ENCODE measurements around the gene CHODL.

The CHODL gene

DNA sequence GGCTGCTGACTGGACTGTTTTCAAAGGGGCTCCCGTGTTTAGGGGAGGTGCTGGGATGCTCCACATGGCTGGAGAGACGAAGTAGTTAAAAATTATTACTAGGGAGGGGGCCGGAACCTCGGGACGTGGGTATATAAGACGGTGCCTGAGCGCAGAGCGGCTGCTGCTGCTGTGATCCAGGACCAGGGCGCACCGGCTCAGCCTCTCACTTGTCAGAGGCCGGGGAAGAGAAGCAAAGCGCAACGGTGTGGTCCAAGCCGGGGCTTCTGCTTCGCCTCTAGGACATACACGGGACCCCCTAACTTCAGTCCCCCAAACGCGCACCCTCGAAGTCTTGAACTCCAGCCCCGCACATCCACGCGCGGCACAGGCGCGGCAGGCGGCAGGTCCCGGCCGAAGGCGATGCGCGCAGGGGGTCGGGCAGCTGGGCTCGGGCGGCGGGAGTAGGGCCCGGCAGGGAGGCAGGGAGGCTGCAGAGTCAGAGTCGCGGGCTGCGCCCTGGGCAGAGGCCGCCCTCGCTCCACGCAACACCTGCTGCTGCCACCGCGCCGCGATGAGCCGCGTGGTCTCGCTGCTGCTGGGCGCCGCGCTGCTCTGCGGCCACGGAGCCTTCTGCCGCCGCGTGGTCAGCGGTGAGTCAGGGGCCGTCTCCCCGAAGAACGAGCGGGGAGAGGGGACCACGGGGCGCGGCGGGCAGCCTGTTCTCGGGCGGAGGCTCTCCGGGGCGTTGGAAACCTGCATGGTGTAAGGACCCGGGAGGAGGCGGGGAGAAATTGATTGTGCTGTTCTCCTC lies at the start of gene CHODL:
CHODL (plus strand) TSS at position 163 of the 793 bp plus-strand sequence; CDS start at position 554, 391 bp downstream.
- Histone ChIP-seq H3K36me3 (ENCODE audit: control insufficient read depth, insufficient read depth, low read length) (no peaks in the 10 kb centered on the region), H3K4me3 (ENCODE audit: low read depth, low read length) (peak within 1 kb of the TSS; percentile 60), H3K27ac (ENCODE audit: low read depth, low read length) (no peak within 1 kb of the TSS), H3K9me3 (ENCODE audit: control insufficient read depth, insufficient read depth, low read depth, low read length) (no peaks in the 10 kb centered on the region), H3K4me1 (ENCODE audit: control insufficient read depth, insufficient read depth, low read length) (0 out of 2 replicates have a peak, but pooled peaks cover 5% of the 10 kb centered on the region), H3K27me3 (ENCODE audit: control insufficient read depth, insufficient read depth, low read length) (peaks cover 66% of the 10 kb centered on the region), H3K9ac (ENCODE audit: low read length) (no peak within 1 kb of the TSS)

DNA sequence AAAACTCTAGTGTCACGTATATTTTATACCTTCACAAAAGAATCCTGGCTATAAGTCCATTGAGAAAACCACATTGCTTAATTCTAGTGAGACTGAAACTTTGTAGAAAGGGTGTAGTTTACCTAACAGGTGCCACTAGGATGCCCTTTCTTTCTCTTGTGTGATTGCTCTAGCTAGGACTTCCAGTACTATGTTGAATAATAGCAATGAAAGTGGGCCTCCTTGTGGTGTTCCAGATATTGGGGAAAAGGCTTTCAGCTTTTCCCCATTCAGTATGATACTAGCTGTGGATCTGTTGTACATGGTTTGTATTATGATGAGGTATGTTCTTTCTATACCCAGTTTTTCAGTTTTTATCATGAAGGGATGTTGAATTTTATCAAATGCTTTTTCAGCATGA lies 39.7 kb upstream of the CHODL start:
- no peak overlapping the region for H3K27ac ChIP-seq (ENCODE audit: low read depth, low read length)
- no peaks in the 10 kb centered on the region for H3K9me3 ChIP-seq (ENCODE audit: control insufficient read depth, insufficient read depth, low read depth, low read length)
- no peak overlapping the region for H3K4me3 ChIP-seq (ENCODE audit: low read depth, low read length)
- no peaks in the 10 kb centered on the region for H3K36me3 ChIP-seq (ENCODE audit: control insufficient read depth, insufficient read depth, low read length)
- no peak overlapping the region for H3K9ac ChIP-seq (ENCODE audit: low read length)
- H3K4me1 ChIP-seq (ENCODE audit: control insufficient read depth, insufficient read depth, low read length): no peaks in the 10 kb centered on the region
- H3K27me3 ChIP-seq (ENCODE audit: control insufficient read depth, insufficient read depth, low read length): no peaks in the 10 kb centered on the region

DNA sequence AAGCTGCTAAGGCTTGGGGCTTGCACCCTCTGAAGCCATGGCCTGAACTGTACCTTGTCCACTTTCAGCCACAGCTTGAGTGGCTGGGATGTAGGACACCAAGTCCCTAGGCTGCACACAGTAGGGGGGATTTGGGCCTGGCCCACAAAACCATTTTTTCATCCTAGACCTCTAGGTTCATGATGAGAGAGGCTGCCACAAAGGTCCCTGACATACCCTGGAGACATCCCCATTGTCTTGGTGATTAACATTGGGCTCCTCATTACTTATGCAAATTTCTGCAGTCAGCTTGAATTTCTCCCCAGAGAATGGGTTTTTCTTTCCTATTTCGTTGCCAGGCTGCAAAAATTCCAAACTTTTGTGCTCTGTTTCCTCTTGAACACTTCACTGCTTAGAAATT lies 26.3 kb upstream of the CHODL start:
- H3K9me3 ChIP-seq (ENCODE audit: control insufficient read depth, insufficient read depth, low read depth, low read length): peaks cover 26% of the 10 kb centered on the region
- no peak overlapping the region for H3K4me3 ChIP-seq (ENCODE audit: low read depth, low read length)

DNA sequence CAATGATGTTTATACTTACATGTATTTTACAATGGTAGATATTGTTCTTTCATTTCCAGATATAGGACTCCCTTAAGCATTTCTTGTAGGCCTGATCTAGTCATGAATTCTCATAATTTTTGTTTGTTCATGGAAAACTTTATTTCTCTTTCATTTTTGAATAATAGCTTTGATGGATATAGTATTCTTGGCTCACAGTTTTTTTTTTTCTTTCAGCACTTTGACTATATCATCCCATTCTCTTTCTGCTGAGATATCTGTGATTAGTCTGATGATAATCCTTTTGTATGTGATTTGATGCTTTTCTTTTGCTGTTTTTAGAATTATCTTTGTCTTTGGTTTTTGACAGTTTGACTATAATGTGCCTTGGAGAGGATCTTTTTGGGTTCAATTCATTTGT lies 24.1 kb upstream of the CHODL start:
- no peak overlapping the region for H3K4me3 ChIP-seq (ENCODE audit: low read depth, low read length)
- peaks cover 26% of the 10 kb centered on the region for H3K9me3 ChIP-seq (ENCODE audit: control insufficient read depth, insufficient read depth, low read depth, low read length)
- no peaks in the 10 kb centered on the region for H3K27me3 ChIP-seq (ENCODE audit: control insufficient read depth, insufficient read depth, low read length)
- no peaks in the 10 kb centered on the region for H3K36me3 ChIP-seq (ENCODE audit: control insufficient read depth, insufficient read depth, low read length)
- H3K4me1 ChIP-seq (ENCODE audit: control insufficient read depth, insufficient read depth, low read length): no peaks in the 10 kb centered on the region; the same call in 1 of the 2 replicates
- H3K9ac ChIP-seq (ENCODE audit: low read length): no peak overlapping the region
- no peak overlapping the region for H3K27ac ChIP-seq (ENCODE audit: low read depth, low read length)

More for the DNA sequence above, 26.3 kb upstream of the CHODL start:
- Histone ChIP-seq H3K9ac (ENCODE audit: low read length) (no peak overlapping the region), H3K27ac (ENCODE audit: low read depth, low read length) (no peak overlapping the region), H3K27me3 (ENCODE audit: control insufficient read depth, insufficient read depth, low read length) (no peaks in the 10 kb centered on the region), H3K4me1 (ENCODE audit: control insufficient read depth, insufficient read depth, low read length) (no peaks in the 10 kb centered on the region; the same call in 1 of the 2 replicates), H3K36me3 (ENCODE audit: control insufficient read depth, insufficient read depth, low read length) (no peaks in the 10 kb centered on the region)

GRCh38 chr21:18222346-18222745 lies 22.3 kb upstream of the CHODL start:
- H3K9ac ChIP-seq (ENCODE audit: low read length): no peak overlapping the region
- no peak overlapping the region for H3K27ac ChIP-seq (ENCODE audit: low read depth, low read length)
- H3K27me3 ChIP-seq (ENCODE audit: control insufficient read depth, insufficient read depth, low read length): no peaks in the 10 kb centered on the region
- no peaks in the 10 kb centered on the region; the same call in 1 of the 2 replicates for H3K4me1 ChIP-seq (ENCODE audit: control insufficient read depth, insufficient read depth, low read length)
- no peak overlapping the region for H3K4me3 ChIP-seq (ENCODE audit: low read depth, low read length)
- H3K36me3 ChIP-seq (ENCODE audit: control insufficient read depth, insufficient read depth, low read length): no peaks in the 10 kb centered on the region
- H3K9me3 ChIP-seq (ENCODE audit: control insufficient read depth, insufficient read depth, low read depth, low read length): peaks cover 24% of the 10 kb centered on the region

DNA sequence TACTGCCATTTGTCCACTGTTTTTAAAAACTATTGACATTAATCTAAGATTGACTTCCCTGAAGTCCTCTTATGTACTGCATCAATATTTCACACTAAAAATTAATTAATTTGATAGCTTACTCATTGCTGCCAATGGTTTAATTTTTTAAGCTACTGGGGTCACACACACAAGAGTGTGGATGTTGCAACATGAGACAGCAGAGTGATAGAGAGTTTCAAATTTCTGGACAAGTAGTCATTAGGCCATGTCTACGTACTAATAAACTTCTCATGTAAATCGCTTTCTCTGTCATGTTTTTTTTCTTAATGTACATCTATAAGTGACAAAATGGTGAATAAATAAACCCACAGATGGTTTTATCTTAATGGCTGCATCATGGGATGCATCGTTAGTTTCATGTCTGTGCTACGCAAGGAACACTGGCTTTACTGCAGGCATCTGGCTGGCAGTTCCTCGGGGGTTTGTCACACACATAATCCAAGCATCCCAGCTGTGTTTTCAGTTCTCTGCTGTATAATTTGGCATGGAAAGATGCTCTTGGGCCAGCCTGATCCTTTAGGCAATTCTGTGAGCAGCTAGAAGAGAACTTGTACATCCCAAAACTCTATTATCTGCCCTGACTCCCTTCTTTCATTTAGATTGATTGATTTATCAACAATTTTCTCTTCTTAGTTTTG lies 16.4 kb upstream of the CHODL start:
- H3K27ac ChIP-seq (ENCODE audit: low read depth, low read length): no peak overlapping the region
- H3K9me3 ChIP-seq (ENCODE audit: control insufficient read depth, insufficient read depth, low read depth, low read length): no peaks in the 10 kb centered on the region
- H3K4me3 ChIP-seq (ENCODE audit: low read depth, low read length): no peak overlapping the region
- no peaks in the 10 kb centered on the region for H3K36me3 ChIP-seq (ENCODE audit: control insufficient read depth, insufficient read depth, low read length)
- H3K4me1 ChIP-seq (ENCODE audit: control insufficient read depth, insufficient read depth, low read length): no peaks in the 10 kb centered on the region
- H3K9ac ChIP-seq (ENCODE audit: low read length): no peak overlapping the region
- H3K27me3 ChIP-seq (ENCODE audit: control insufficient read depth, insufficient read depth, low read length): no peaks in the 10 kb centered on the region

DNA sequence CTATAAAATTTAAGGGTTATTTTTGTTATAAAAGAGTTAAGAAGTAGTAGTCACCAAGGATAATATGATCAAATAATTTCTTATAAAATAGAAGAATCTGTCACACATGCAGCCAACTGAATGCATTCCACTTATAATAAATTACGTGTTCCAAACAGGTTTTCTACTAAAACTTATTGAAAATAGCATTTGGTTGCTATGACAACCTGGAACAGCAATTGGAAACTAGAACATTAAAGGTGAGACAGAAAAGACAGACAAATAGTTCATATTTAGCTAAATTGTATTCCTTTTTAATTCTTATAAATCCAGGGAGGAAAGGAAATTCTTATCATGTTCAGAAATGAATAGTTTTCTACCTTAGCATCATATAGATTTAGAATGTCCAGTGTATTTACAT lies 9.1 kb upstream of the CHODL start:
- H3K36me3 ChIP-seq (ENCODE audit: control insufficient read depth, insufficient read depth, low read length): no peaks in the 10 kb centered on the region
- H3K9me3 ChIP-seq (ENCODE audit: control insufficient read depth, insufficient read depth, low read depth, low read length): 0 out of 2 replicates have a peak, but pooled peaks cover 6% of the 10 kb centered on the region
- H3K4me1 ChIP-seq (ENCODE audit: control insufficient read depth, insufficient read depth, low read length): no peaks in the 10 kb centered on the region
- H3K27ac ChIP-seq (ENCODE audit: low read depth, low read length): no peak overlapping the region
- no peaks in the 10 kb centered on the region for H3K27me3 ChIP-seq (ENCODE audit: control insufficient read depth, insufficient read depth, low read length)
- no peak overlapping the region for H3K4me3 ChIP-seq (ENCODE audit: low read depth, low read length)
- no peak overlapping the region for H3K9ac ChIP-seq (ENCODE audit: low read length)

- H3K4me1 ChIP-seq (ENCODE audit: control insufficient read depth, insufficient read depth, low read length): 0 out of 2 replicates have a peak, but pooled peaks cover 5% of the 10 kb centered on the region
- no peak overlapping the region for H3K9ac ChIP-seq (ENCODE audit: low read length)
- H3K27me3 ChIP-seq (ENCODE audit: control insufficient read depth, insufficient read depth, low read length): peaks cover 66% of the 10 kb centered on the region
- H3K9me3 ChIP-seq (ENCODE audit: control insufficient read depth, insufficient read depth, low read depth, low read length): no peaks in the 10 kb centered on the region
- no peak overlapping the region for H3K27ac ChIP-seq (ENCODE audit: low read depth, low read length)
- H3K36me3 ChIP-seq (ENCODE audit: control insufficient read depth, insufficient read depth, low read length): no peaks in the 10 kb centered on the region
- H3K4me3 ChIP-seq (ENCODE audit: low read depth, low read length): peak overlapping the region; percentile 60
These were observed 883 bp downstream of the CHODL start for GRCh38 chr21:18245464-18245967.

DNA sequence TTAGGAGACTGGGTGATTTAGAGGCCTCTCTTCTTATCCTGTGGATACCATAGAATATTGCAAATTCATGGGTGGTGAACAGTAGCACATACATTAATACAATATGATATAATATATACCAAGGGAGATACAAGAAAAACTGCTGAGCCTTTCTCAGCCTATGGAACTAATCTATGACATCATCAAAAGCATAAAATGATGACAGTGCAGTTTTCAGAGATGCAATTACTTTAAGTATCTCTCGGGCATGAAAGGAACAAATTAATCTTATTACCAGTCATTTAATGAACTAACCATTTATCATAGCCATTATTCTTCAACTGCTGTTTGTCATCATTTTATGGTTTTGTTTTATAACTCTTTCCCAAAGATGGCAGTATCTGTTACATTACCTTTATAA lies 3.5 kb downstream of the CHODL start:
- Histone ChIP-seq H3K4me3 (ENCODE audit: low read depth, low read length) (no peak overlapping the region), H3K27ac (ENCODE audit: low read depth, low read length) (no peak overlapping the region), H3K9me3 (ENCODE audit: control insufficient read depth, insufficient read depth, low read depth, low read length) (no peaks in the 10 kb centered on the region), H3K9ac (ENCODE audit: low read length) (no peak overlapping the region), H3K4me1 (ENCODE audit: control insufficient read depth, insufficient read depth, low read length) (0 out of 2 replicates have a peak, but pooled peaks cover 5% of the 10 kb centered on the region), H3K27me3 (ENCODE audit: control insufficient read depth, insufficient read depth, low read length) (peaks cover 49% of the 10 kb centered on the region), H3K36me3 (ENCODE audit: control insufficient read depth, insufficient read depth, low read length) (no peaks in the 10 kb centered on the region)

DNA sequence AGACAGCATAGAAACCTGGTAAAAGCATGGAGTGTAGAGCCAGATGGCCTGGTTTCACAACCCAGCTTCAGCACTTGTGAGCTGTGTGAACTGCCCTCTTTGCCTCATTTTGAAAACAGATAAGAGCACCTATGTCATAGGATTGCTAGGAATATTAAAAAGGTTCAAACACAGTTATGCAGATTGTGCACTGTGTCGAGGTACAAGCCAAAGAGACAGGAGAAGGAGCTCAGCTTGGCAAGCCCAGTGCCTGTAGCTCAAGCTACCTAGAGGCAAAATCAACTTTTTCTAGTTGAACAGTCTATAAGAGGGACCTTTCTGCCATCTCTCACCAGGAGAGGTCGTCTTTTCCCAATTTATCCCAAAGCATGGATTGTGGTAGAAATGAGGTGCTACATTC lies 5.0 kb downstream of the CHODL start:
- no peak overlapping the region for H3K4me3 ChIP-seq (ENCODE audit: low read depth, low read length)
- H3K4me1 ChIP-seq (ENCODE audit: control insufficient read depth, insufficient read depth, low read length): 0 out of 2 replicates have a peak, but pooled peaks cover 5% of the 10 kb centered on the region
- H3K27ac ChIP-seq (ENCODE audit: low read depth, low read length): no peak overlapping the region
- H3K9me3 ChIP-seq (ENCODE audit: control insufficient read depth, insufficient read depth, low read depth, low read length): no peaks in the 10 kb centered on the region
- H3K27me3 ChIP-seq (ENCODE audit: control insufficient read depth, insufficient read depth, low read length): peaks cover 34% of the 10 kb centered on the region
- H3K36me3 ChIP-seq (ENCODE audit: control insufficient read depth, insufficient read depth, low read length): no peaks in the 10 kb centered on the region
- H3K9ac ChIP-seq (ENCODE audit: low read length): no peak overlapping the region

DNA sequence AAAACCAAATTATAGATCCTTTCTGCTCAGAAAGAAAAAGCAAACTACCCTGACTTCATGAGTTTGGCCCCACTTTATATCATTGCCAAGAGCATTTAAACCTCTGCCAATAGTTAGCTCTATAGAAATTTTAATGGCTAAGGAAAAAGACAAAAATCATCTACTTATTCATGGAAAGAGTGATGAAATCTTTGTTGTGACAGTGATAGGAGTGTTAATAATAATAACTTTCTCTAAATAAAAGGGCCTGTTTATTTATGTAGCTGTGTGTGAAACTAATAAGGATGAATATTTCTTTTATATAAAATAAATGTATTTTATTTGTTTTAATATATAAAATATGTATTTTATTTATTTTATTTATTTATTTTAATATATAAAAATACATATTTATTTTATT lies 6.4 kb downstream of the CHODL start:
- no peak overlapping the region for H3K4me3 ChIP-seq (ENCODE audit: low read depth, low read length)
- H3K27ac ChIP-seq (ENCODE audit: low read depth, low read length): no peak overlapping the region
- no peak overlapping the region for H3K9ac ChIP-seq (ENCODE audit: low read length)

More for the DNA sequence above, 6.4 kb downstream of the CHODL start:
- Histone ChIP-seq H3K27me3 (ENCODE audit: control insufficient read depth, insufficient read depth, low read length) (peaks cover 20% of the 10 kb centered on the region), H3K9me3 (ENCODE audit: control insufficient read depth, insufficient read depth, low read depth, low read length) (no peaks in the 10 kb centered on the region), H3K36me3 (ENCODE audit: control insufficient read depth, insufficient read depth, low read length) (no peaks in the 10 kb centered on the region), H3K4me1 (ENCODE audit: control insufficient read depth, insufficient read depth, low read length) (no peaks in the 10 kb centered on the region)

All from HUES6 (cell line).